Activated CD4-positive, CD25-positive, alpha-beta regulatory T cell treated with anti-CD3 and anti-CD28 coated beads, Interleukin-2, amount 50 U/mL, for 72 hours (primary cell): ENCODE results near the gene CSK.

Experiments
- DNase-seq: peaks from one replicate; pipeline ENCODE4 v3.0.0; 2021

Gene CSK

DNA sequence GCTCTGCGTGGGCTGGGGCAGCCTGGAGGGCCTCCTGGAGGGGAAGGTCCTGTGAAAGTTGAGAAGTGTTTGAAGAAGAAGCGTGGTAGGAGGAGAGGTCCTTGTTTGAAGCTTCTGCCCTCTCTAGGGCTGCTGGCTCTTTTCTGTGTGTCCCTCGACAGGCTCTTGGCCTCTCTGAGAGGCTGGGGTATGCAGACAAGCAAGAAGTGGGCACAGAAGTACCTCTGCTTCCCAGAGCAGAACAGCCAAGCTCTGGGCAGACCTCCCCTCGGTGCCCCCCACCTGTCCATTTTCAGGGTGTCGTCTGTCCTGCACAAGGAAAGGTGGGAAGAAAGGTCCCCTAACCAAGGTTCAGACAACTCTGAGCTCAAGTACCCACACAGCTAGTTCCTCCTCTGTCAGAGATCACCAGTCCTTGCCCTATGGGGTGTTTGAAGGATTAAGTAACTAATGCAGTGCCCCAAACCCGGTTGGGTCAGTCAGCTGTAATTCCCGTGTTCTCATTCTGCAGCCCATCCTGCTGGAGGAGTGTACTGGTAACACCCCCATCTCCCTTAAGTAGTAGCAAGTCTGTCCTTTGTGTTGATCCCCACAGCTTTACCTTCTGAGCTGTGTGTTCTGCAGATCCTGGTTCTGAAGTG is 6.3 kb downstream of the CSK start:
- DNase-seq = no peak

DNA sequence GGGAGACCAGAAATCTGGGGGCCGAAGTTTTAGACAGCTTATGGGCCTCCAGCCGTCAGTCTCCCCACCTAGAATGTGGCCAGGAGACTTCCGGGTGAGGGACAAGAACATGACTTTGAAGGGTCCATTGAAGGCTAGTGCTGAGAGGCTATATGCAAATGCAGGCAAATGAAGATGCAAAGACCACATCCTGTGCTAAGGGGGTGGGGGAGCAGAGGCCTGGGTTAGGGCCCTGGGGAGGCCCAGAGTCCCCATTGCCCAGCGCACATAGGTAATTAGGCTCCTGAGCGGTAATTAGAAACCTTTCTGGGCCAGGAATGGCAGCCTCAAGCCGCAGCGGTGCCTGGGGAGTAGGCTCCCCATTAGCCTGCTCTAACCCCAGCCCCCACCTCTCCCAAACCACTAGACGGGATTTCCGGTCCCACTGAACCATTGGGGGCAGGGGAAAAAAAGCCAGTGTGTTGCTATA is 6.8 kb downstream of the CSK start:
- DNase-seq = peak; percentile 64

DNA sequence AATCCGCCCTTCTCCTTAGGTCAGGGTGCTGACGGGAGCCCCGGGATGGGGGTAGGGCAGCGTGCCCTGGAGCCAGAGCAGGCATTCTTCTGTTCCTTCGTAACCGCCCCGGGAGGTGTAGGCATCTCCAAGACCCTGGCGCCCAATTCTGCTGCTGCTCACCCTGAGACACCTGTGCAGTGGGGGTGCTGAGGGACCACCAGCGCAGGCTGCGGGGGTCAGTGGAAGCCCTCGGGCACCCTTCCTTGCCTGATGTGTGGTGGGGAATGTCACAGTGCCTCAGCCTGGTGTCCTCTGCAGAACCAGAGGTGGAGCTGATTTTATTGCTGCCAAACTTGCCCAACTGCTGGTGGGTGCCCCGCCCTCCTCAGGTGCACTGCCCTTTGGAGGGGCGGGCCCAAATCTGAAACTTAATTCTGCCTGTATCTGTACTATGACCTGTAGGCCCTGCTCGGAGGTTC is 7.3 kb downstream of the CSK start:
- DNase-seq = no peak

DNA sequence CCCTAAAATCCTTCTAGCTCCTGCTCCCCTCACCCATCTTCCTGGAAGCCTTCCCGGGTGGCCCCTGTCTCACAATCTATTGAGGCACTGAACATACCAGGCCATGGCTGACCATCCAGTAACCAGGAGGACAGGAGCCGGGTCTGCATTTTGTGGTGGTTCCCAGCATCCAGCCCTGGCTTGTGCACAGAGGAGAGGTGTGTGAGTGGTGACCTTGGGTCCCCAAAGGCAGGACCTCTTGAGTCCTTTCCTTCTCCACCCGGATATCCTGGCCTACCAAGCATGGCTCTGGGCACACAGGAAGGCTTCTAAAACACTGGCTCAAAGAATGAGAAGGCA is 7.8 kb downstream of the CSK start:
- DNase-seq = no peak

DNA sequence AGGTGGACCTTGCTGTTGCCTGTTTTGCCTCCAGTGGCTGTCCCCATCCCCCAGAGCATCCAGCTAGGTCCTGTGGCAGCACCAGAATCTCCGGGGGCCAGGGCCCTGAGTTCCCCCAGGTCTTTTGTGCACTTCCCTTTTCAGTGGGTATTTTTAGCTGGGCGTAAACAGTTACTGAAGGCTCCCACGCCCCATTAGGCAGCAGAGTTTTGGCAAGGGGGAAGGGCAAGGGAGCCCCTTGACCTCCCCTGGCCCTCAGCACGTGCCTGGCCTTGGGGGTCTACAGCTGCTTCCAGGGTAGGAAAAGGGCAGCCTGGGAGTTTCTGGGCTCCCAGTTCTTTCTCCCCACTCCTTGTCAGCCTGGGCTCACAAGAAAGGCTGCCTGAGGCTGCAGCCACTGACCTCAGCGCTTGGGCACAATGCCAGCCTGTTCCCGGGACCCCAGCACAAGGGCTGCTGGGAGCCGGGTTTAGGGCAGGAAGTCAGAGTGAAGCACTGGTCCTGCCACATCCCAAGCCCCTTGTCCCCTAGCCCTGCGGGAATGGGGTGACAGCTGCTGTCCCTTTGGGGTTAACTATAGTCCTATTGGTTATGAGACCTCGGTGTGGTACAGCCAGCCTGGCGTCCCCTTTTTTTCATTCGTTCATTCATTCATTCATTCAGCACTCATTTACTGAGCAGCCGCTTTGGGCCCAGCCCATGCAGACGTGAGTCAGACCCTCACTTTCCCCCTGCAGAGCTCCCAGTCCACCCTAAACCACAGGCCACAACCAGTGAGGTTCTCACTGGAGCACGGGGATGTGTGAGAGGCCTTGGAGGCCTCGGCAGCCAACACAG is 8.4 kb downstream of the CSK start:
- DNase-seq = no peak

DNA sequence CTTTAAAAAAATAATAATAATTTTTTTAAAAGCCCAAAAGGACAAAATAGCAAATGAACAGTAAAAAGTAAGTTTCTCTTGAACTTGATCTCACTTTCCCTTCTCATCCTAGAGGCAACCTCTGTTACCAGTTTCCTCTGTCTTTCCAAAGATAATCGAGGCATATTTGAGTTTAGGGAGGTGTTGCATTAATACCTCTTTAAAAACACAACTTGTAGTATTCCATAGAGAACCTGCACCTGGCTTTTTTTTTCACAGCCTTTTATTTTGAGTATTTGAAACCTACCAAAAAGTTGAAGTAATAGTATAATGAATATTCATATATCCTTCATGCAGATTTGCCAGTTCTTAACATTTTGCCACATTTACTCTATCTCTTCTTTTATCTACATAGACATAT is 9.1 kb downstream of the CSK start:
- DNase-seq = no peak

DNA sequence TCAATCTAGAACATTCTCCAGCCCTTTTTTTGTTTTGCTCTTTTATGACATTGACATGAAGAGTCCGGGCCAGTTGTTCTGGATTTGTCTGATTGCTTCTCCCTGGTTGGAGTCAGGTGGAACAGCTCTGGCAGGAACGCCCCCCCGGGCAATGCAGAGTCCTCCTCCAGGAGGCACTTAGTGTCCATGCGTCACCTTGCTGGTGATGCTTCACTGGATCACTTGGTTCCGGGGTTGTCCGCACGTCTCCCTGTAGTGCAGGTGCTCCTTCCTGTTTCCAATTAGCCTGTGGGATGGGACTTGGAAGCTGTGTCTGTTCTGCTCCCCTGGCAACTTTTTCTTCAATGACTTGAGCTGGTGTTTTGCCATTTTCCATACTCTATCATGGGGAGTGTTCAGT is 9.8 kb downstream of the CSK start:
- no peak for DNase-seq

DNA sequence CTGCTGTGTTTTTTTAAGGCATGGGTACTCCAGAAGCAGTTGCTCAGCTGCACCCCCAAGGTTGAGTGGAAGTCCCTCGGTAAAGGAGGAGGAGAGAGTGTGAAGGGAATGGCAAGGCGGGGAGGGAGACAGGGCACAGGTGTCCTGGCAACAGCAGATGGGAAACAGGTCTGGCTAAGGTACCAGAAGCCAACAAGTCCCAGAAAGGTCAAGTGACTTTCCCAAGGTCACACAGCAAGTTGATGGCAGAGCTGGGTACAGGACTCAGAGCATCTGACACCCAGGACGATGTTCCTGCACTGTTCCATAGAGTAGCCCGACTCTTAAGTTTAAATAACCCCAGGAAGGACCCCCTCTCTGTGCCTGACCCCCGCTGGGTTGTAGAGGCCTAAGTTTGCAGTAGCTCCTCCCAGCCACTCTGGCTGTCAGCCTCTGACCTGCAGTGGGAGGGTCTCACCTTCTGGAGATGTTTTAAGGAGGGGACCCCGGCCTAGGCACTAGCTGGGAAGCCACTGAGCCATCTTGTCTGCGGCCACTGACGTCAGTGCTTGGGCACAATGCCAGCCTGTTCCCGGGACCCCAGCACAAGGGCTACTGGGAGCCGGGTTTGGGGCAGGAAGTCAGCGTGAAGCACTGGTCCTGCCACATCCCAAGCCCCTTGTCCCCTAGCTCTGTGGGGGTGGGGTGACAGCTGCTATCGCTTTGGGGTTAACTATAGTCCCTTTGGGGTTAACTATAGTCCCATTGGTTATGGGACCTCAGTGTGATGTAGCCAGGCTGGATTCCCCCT is 10.5 kb downstream of the CSK start:
- no peak for DNase-seq

DNA sequence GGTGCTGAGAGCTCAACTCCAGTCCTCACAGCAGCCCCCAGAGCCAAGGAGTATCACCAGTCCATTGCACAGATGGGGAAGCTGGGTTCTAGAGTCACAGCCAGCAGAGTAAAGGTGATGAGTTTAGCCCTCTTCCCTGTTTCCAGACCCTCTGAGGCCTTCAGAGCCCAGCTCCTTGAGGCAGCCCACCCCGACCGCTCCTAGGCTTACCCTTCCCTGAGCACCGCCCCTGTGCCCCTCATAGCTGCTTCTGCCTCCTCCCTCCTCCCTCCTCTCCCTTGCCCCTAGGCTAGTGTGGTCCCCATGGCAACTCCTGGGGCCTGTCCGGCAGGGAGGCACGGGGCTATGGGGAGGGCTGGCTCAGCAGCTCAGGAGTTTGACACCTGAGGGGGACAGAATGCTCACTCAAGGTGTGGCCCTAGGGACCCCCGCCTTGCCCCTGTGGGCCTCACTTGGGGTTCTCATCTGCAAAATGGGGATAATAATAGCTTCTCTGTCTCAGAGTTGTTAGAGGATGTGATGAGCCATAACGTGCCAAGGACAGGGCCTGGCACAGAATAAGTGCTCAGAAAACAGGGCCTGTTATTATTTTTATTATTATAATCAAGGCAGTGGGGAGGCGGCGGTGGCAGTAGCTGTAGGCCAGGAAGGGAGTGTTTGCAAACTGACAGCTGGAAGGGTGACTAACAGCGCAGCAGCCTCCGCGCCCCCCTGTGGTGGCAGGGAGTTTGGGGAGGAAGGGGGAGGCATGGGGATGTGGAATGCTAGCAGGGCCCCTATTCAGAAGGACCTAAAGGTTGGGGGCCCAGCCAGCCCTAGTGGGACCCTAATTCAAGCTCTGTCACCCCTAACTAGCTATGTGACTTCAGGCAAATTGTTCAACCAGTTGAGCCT is 11.5 kb downstream of the CSK start:
- DNase-seq = peak; percentile 54

DNA sequence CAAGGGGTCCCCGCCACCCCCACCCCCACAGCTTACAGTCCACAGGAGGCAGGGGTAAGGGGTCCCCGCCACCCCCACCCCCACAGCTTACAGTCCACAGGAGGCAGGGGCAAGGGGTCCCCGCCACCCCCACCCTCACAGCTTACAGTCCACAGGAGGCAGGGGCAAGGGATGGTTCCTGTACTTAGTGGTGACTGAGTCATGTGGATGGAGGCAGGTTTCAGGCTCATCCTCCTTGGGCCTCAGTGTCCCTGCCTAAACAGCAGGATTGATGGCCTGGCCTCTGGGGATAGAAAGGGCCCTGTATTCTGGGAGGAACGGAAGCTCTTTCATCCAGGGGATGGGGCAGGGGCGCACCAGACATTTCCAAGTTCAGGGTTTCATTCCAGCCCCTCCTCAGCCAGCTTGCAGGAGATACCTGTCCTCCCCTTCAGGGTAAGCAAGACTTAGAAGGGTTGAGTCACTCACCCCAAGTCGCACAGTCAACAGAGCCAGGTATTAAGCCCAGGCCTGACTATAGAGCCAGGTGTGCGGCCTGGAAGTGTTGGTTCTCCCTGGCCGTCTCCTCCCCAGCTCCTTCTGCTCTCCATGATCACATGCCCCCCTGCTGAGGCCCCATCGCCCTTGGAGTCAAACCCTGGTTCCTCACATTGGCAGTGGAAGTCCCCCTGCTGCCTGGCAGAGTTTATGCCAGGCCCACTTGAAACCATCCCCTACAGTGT is 12.5 kb downstream of the CSK start:
- no peak for DNase-seq

DNA sequence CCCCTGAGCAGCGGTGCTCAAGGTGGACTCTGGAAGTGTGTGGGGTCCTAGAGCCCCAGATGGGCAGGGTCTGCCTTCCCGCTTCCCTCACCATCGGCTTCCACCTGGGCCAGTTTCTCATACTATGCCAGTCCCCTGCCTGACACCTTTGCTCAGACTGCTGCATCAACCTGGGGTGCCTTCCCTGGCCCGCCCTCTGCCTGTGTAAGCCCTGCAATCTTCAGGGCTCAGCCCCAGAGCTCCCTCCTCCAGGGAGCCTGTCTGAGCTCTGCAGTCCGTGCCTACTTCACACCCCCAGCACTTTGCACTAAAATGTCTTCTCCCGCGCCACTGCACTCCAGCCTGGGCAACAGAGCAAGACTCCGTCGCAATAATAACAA is 13.1 kb downstream of the CSK start:
- no peak for DNase-seq

DNA sequence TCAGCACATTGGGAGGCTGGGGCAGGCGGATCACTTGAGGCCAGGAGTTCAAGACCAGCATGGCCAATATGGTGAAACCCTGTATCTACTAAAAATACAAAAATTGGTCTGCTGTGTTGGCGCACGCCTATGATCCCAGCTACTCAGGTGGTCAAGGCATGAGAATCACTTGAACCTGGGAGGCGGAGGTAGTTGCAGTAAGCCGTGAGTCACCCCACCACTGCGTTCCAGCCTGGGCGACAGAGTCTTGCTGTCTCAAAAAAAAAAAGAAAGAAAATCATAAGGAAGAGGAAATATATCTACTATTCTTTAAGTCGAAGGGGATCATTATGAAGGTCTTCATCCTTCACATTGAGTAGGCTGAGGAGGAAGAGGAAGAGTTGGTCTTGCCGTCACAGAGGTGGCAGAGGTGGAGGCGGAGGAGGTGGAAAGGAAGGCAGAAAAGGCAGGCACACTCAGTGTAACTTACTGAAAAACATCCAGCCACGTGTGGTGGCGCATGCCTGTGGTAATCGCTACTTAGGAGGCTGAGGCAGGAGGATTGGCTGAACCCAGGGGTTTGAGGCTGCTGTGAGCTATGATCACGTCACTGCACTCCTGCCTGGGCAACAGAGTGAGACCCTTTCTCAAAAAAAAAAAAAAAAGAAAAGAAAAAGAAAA is 14.2 kb downstream of the CSK start:
- DNase-seq = no peak

DNA sequence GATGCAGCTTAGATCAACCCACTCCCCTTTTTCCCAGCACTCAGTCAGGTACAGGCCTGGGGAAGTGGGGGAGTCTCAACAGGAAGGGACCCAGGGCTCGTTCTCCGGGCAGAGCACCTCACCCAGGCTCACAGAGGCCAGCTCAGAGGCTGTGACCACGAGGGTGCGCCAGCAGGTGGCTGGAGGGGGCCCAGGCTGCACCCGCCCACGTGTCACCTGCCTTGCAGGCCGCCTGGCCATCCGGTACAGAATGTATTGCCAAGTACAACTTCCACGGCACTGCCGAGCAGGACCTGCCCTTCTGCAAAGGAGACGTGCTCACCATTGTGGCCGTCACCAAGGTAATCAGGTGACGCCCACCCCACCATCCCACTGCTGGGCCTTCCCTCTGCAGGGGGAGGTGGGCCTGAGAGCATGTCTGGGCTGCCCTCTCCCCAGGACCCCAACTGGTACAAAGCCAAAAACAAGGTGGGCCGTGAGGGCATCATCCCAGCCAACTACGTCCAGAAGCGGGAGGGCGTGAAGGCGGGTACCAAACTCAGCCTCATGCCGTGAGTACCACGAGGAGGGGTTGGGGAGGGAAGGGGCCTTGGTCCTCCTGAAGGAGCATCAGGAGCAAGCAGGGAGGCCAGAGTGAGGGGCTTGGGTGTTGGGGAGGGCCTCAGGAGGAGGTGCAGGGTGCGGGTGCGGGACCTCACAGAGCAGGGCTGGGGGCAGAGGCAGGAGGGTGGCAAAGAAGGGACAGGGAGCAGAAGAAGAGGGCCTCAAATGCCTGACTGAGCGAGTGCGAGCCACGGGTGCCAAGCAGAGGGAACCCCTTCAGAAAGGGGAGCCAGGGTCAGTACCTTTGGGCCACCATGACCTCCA is 16.7 kb downstream of the CSK start:
- DNase-seq = no peak

DNA sequence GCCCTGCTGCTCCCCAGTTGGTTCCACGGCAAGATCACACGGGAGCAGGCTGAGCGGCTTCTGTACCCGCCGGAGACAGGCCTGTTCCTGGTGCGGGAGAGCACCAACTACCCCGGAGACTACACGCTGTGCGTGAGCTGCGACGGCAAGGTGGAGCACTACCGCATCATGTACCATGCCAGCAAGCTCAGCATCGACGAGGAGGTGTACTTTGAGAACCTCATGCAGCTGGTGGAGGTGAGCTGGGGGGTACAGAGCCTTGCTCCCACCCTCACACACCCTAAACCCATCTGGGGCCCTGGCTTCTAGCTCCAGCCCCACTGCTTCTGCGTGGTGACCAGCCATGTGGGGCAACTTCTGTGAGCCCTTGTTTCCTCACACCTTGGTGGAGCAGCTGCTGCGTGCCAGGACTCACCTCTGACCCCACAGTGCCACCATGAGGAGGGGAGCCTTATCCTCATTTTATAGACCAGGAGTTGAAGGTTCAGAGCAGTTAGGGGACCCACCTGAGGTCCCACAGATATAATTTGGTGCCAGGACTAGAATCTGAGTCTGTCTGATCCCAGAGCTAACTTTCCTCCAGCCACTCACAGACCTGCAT is 17.5 kb downstream of the CSK start:
- DNase-seq = no peak

DNA sequence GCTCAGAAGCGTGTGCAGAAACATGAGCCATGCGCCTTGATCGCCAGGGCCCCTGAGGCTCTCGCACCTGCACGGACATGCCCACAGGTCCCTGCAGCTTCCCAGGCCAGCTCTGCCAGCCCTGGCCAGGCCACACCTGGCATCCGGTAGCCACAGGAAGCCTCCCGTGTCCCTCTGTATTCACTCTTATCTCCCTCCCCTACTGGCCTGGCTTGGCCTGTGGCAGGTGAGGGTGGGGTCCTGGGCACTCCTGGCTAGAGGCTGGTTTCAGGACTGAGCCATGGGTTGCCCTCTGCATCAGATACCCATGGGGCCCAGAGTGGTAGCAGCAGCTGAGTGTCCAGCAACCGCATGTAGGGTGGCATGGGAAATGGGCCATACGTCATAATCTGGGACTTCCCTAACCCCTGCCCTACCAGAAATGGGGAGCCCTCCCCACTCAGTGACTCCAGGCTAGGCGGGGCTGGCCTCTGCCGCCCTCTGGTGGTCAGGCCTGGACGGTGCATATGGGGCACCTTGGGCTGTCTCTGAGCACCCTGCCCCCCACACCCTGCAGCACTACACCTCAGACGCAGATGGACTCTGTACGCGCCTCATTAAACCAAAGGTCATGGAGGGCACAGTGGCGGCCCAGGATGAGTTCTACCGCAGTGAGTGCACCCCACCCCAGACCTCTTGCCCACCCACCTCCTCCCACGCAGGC is 18.1 kb downstream of the CSK start:
- DNase-seq = peak; percentile 88

DNA sequence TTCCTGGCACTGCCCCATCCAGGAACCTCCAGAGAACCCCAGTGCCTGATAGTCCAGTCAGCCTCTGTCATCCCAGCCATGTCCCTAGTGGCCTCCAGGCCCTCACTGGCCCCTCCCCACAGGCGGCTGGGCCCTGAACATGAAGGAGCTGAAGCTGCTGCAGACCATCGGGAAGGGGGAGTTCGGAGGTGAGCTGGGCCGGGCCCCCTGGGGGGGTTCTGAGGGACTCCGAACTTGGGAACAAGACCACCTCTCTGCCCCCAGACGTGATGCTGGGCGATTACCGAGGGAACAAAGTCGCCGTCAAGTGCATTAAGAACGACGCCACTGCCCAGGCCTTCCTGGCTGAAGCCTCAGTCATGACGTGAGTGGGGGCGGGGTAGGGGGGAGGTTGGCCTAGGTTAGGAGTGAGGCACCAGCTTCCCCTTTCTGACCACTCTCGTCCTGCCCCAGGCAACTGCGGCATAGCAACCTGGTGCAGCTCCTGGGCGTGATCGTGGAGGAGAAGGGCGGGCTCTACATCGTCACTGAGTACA is 18.7 kb downstream of the CSK start:
- DNase-seq = no peak

DNA sequence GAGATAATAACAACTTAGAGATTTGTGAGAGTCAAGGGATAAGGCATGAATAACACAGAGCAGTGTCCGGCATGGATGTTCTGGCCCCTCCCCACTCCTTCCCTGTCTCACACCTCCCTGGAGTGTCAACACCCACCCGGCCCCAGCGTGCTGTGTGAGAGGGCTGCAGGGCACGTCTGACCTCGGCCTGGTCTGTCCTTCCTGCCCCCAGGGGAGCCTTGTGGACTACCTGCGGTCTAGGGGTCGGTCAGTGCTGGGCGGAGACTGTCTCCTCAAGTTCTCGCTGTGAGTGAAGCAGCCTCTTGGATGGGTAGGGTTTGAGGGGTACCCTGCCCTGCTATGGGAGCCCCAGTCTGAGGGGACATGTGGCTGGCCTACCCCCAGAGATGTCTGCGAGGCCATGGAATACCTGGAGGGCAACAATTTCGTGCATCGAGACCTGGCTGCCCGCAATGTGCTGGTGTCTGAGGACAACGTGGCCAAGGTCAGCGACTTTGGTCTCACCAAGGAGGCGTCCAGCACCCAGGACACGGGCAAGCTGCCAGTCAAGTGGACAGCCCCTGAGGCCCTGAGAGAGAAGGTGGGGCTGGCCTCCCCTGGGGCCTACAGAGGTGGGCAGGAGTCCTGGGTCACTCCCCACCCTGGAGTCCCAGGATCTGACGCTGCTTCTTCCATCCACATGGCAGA is 19.6 kb downstream of the CSK start:
- no peak for DNase-seq

DNA sequence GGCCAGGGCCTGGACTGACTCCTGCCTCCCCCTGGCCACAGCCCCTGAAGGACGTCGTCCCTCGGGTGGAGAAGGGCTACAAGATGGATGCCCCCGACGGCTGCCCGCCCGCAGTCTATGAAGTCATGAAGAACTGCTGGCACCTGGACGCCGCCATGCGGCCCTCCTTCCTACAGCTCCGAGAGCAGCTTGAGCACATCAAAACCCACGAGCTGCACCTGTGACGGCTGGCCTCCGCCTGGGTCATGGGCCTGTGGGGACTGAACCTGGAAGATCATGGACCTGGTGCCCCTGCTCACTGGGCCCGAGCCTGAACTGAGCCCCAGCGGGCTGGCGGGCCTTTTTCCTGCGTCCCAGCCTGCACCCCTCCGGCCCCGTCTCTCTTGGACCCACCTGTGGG is 20.4 kb downstream of the CSK start:
- DNase-seq = no peak
